GM19397 (cell line): ENCODE results near the gene KRTAP2-4.
"Not testable (repeated sequence)": the region's sequence is repeated elsewhere in the genome, so short reads cannot be mapped to it uniquely, and the experiment has no call there.

Experiments
- ATAC-seq: cut with Tn5 transposase; IDR thresholded peaks from one replicate; pipeline ENCODE4 v1.9.1; 2021; ENCODE audit warnings: mild to moderate bottlenecking, moderate library complexity; ENCODE audit not compliant: unreplicated experiment

KRTAP2-4 gene

DNA sequence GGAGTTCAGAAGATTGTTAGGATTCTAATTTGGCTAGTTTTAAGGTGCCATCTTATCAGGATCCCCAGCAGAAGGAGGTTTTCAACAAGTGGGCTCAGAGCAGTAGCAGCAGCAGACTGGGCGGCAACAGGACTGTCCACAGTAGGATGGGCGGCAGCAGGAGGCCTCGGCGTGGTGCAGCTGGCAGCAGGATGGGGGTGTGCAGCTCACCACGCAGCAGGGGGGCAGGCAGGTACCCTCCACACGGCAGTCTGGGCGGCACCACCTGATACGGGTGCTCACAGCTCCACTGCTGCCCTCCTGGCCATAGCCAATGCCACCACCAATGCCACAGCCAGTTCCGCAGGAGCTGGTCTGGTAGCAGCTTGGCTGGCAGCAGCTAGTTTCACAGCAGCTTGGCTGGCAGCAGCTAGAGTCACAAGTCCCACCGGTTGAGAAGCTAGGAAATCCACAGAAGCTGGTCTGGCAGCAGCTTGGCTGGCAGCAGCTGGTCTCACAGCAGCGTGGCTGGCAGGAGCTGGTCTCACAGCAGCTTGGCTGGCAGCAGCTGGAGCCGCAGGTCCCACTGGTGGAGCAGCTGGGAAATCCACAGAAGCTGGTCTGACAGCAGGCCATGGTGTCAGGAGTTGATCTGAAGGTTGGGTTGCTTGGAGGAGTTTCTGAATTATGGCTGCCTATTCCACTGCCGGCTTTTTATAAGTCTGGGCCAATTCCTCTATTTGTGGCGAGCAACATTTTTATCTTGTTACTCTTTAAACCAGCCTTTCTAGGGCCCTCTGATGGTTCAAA is 24.7 kb downstream of the KRTAP2-4 start, which contains the start of gene KRTAP1-1:
TSS of gene KRTAP1-1 (minus strand) at position 668 of the 789 bp plus-strand sequence. CDS start at position 615, 53 bp downstream.
- ATAC-seq = not testable (repeated sequence)

- ATAC-seq = no peak
Measured at GRCh38 chr17:41037853-41038350, 27.8 kb downstream of the KRTAP2-4 start.

DNA sequence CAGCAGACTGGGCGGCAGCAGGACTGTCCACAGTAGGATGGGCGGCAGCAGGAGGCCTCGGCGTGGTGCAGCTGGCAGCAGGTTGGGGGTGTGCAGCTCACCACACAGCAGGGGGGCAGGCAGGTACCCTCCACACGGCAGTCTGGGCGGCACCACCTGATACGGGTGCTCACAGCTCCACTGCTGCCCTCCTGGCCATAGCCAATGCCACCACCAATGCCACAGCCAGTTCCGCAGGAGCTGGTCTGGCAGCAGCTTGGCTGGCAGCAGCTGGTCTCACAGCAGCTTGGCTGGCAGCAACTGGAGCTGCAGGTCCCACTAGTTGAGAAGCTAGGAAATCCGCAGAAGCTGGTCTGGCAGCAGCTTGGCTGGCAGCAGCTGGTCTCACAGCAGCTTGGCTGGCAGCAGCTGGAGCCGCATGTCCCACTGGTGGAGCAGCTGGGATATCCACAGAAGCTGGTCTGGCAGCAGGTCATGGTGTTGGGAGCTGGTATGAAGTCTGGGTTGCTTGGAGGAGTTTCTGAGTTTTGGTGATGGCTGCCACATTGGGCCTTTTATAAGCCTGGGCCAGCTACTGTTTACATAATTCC is 31.2 kb downstream of the KRTAP2-4 start, which contains the start of gene KRTAP1-3:
TSS of gene KRTAP1-3 (minus strand) at position 529 of the 590 bp plus-strand sequence. CDS start at position 476, 53 bp downstream.
- ATAC-seq = not testable (repeated sequence)

- no peak for ATAC-seq
Measured at GRCh38 chr17:41029633-41030245, 35.9 kb downstream of the KRTAP2-4 start, which contains the start of gene KRTAP1-4. Gene KRTAP1-4, minus strand, starts transcription at chr17:41030195. Its CDS starts 117 bp downstream, at chr17:41030078.

- no peak for ATAC-seq
Measured at GRCh38 chr17:41026715-41027471, 38.8 kb downstream of the KRTAP2-4 start, which contains the start of gene KRTAP1-5. Gene KRTAP1-5, minus strand, starts transcription at chr17:41027208. Its CDS starts 53 bp downstream, at chr17:41027155.

- no peak for ATAC-seq
Measured at GRCh38 chr17:41024697-41025096, 41.0 kb downstream of the KRTAP2-4 start.

DNA sequence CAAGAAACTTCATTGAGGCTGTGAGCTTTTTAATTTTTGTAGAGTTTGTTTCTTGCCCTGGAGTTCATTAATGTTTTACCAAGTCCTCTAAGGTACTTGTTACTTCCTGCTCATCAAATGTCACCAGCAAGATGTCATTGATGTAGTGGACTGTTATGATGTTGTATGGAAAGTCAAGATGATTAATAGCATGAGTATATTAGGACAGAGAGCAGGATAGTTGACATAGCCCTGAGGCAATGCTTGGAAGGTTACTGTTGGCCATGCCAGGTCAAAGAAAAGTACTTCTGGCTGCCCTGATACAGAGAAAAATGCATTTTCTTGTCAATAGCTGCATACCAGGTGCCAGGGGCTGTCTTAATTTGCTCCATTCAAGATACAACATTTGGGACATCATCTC is 45.3 kb downstream of the KRTAP2-4 start:
- no peak for ATAC-seq

GRCh38 chr17:41019415-41019814 is 46.3 kb downstream of the KRTAP2-4 start:
- no peak for ATAC-seq

DNA sequence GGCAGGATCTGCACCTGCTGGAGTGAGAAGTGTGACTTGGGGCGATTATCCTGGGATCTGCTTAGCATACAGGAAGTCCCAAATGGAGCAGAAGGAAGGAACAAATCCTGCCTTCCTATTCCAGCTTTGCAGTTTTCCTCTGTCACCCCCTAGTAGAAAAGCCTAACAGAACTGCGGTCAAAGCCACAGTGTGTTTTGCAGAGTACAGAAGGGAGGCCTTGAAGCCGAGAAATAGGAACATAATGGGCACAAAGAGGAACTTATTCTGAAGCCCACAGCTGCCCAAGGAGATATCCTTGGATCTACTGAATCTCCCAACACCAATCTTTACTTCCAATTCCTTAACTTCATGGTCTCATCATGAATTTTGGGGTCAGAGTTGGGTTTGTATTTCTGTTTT is 47.1 kb downstream of the KRTAP2-4 start:
- ATAC-seq = no peak

- ATAC-seq = no peak
Measured at GRCh38 chr17:41016578-41017215, 49.0 kb downstream of the KRTAP2-4 start.

DNA sequence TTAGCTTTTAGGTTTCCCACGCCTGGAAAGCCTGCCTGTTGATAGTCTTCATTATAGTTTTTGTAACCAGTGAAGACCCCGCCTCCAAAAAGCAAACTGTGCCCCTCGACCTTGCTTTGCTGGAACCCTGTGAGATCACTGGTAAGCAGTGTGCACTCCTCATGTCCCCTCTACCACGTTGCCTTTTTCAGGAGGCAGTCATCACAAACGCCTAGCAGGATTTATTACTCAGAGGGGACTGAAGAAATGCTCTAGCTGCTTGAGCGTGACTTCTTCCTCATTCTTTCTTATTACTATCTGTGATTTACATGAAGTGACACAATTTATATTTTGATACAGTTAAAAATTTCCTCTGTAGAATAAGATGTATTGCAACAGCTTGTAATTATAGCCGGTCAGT is 50.2 kb downstream of the KRTAP2-4 start:
- no peak for ATAC-seq
